GM23248 (cell line): ENCODE data around the gene GADD45B. TPM values are rescaled to one million over a fixed set of nuclear protein-coding genes. Genes with fewer than 3 reads are reported as not detected.

ENCODE experiments used
- DNase-seq: peaks from one replicate; pipeline ENCODE4 v3.0.0-alpha.2; 2015
- H2AFZ ChIP-seq: fragments of 200-600 bp; sonication (generic); 2 replicates; pipeline ENCODE4 v1.6.1; 2016; ENCODE audit warnings: antibody characterized with exemption
- H3F3A ChIP-seq: fragments of 200-600 bp; sonication (generic); 2 replicates; pipeline ENCODE4 v1.6.1; 2016; ENCODE audit warnings: mild to moderate bottlenecking, antibody characterized with exemption, mixed run types; ENCODE audit not compliant: insufficient read depth
- H3K27ac ChIP-seq: fragments of 200-600 bp; sonication (generic); 2 replicates; pipeline ENCODE4 v1.5.1; 2016; ENCODE audit warnings: mild to moderate bottlenecking
- H3K27me3 ChIP-seq: fragments of 200-600 bp; sonication (generic); replicated peaks from 2 replicates; pipeline ENCODE4 v1.6.1; 2016; ENCODE audit warnings: mild to moderate bottlenecking; ENCODE audit not compliant: insufficient read depth
- H3K36me3 ChIP-seq: fragments of 200-600 bp; sonication (generic); 2 replicates; pipeline ENCODE4 v1.6.1; 2016; ENCODE audit warnings: low read depth, mild to moderate bottlenecking
- H3K4me1 ChIP-seq: fragments of 200-600 bp; sonication (generic); 2 replicates; pipeline ENCODE4 v1.6.1; 2016; ENCODE audit warnings: mild to moderate bottlenecking; ENCODE audit not compliant: insufficient read depth
- H3K4me2 ChIP-seq: fragments of 200-600 bp; sonication (generic); one replicate; pipeline ENCODE4 v1.6.1; 2016; ENCODE audit warnings: mild to moderate bottlenecking; ENCODE audit not compliant: unreplicated experiment
- H3K4me3 ChIP-seq: fragments of 200-600 bp; sonication (generic); 2 replicates; pipeline ENCODE4 v1.5.1; 2016; ENCODE audit warnings: mild to moderate bottlenecking
- H3K79me2 ChIP-seq: fragments of 200-600 bp; sonication (generic); 2 replicates; pipeline ENCODE4 v1.6.1; 2016; ENCODE audit warnings: mild to moderate bottlenecking; ENCODE audit not compliant: insufficient read depth
- H3K9ac ChIP-seq: fragments of 200-600 bp; sonication (generic); 2 replicates; pipeline ENCODE4 v1.6.1; 2016; ENCODE audit warnings: mild to moderate bottlenecking
- H3K9me2 ChIP-seq: fragments of 200-600 bp; sonication (generic); 2 replicates; pipeline ENCODE4 v1.6.1; 2016; ENCODE audit warnings: mixed run types, mild to moderate bottlenecking, moderate library complexity; ENCODE audit not compliant: insufficient read depth
- H3K9me3 ChIP-seq: fragments of 200-600 bp; sonication (generic); one replicate; pipeline ENCODE4 v1.6.1; 2017; ENCODE audit warnings: low read depth
- H4K20me1 ChIP-seq: fragments of 200-600 bp; sonication (generic); 2 replicates; pipeline ENCODE4 v1.6.0; 2016; ENCODE audit not compliant: insufficient read depth
- EZH2 ChIP-seq: fragments of 200-600 bp; sonication (generic); IDR thresholded peaks from 2 replicates; pipeline ENCODE4 v1.6.1; 2018; ENCODE audit warnings: antibody characterized with exemption, mild to moderate bottlenecking; ENCODE audit not compliant: insufficient read depth, poor library complexity, severe bottlenecking
- EZH2phosphoT487 ChIP-seq: fragments of 200-600 bp; sonication (generic); IDR thresholded peaks from 2 replicates; pipeline ENCODE4 v1.6.1; 2018; ENCODE audit warnings: antibody characterized with exemption, moderate library complexity, mild to moderate bottlenecking, low read depth; ENCODE audit not compliant: insufficient read depth
- WGBS, 2 experiments: methylation state at CpG; one replicate each; pipeline ENCODE4 v1.1.6; 2015 to 2017; ENCODE audit warnings: low lambda C conversion rate in 2 of 2, low coverage in 1 of 2; ENCODE audit errors: missing lambda C conversion rate in 2 of 2; 5-methylcytosine and 5-hydroxymethylcytosine counted together
- in situ Hi-C: fragments of 300-500 bp; cut with MboI; formaldehyde crosslinking; loops from 2 replicates; pipeline ENCODE4 v1.15.0; 2020
- polyA plus RNA-seq: library from polyadenylated mRNA; unstranded; fragments of >200 nt; fragmentation: Nextera tagmentation; extraction: Ambion mirVana; gene quantifications from 2 replicates; pipeline ENCODE4 v1.2.1, GENCODE V29; 2016
- total RNA-seq: library from RNA; depleted of rRNA; stranded (reverse); fragments of >200 nt; shearing (Covaris generic); gene quantifications from 2 replicates; pipeline ENCODE4 v1.2.3, GENCODE V29; 2014

Gene GADD45B
- total and polyA plus RNA-seq, 2 experiments from 2014 or later, result 89.7 to 96.1 TPM

- Histone ChIP-seq H2AFZ (no peak overlapping the region), H3K9me3 (no peaks in the 10 kb centered on the region), H3F3A (no peaks in the 10 kb centered on the region), H3K79me2 (peaks cover 24% of the 10 kb centered on the region), H3K4me1 (no peaks in the 10 kb centered on the region), H3K4me2 (no peak overlapping the region), H4K20me1 (no peaks in the 10 kb centered on the region), H3K9ac (no peak overlapping the region), H3K27me3 (no peaks in the 10 kb centered on the region), H3K4me3 (no peak overlapping the region), H3K9me2 (no peaks in the 10 kb centered on the region), H3K36me3 (no peaks in the 10 kb centered on the region), H3K27ac (no peak overlapping the region)
- in situ Hi-C loops, result no loop called here
- DNase-seq, result no peak
- WGBS, 2 experiments, result 92 to 97% methylated on average over 5 to 39 of the region's 39 CpGs
- TF ChIP-seq EZH2, result no peak
- no peak for TF ChIP-seq EZH2phosphoT487
These were observed 39.5 kb upstream of the GADD45B start for GRCh38 chr19:2436384-2436783.

GRCh38 chr19:2436926-2437325 is 39.0 kb upstream of the GADD45B start:
- DNase-seq, result no peak
- Histone ChIP-seq H2AFZ (no peak overlapping the region), H3K36me3 (no peaks in the 10 kb centered on the region), H3F3A (no peaks in the 10 kb centered on the region), H3K27ac (no peak overlapping the region), H3K79me2 (peaks cover 29% of the 10 kb centered on the region), H3K4me2 (no peak overlapping the region), H4K20me1 (no peaks in the 10 kb centered on the region), H3K4me1 (no peaks in the 10 kb centered on the region), H3K9me2 (no peaks in the 10 kb centered on the region), H3K4me3 (no peak overlapping the region), H3K9me3 (no peaks in the 10 kb centered on the region), H3K27me3 (no peaks in the 10 kb centered on the region), H3K9ac (no peak overlapping the region)
- no peak for TF ChIP-seq EZH2
- TF ChIP-seq EZH2phosphoT487, result no peak
- WGBS, 2 experiments, result 96 to 97% methylated on average over 15 of the region's 15 CpGs
- in situ Hi-C loops, result no loop called here

GRCh38 chr19:2438178-2438577 is 37.7 kb upstream of the GADD45B start:
- H2AFZ ChIP-seq, result no peak overlapping the region
- 91 to 94% methylated on average over 19 to 20 of the region's 20 CpGs for WGBS, 2 experiments
- no peak overlapping the region for H3K9ac ChIP-seq
- TF ChIP-seq EZH2 (no peak), EZH2phosphoT487 (no peak)
- H3K27ac ChIP-seq, result no peak overlapping the region
- H3K79me2 ChIP-seq, result peaks cover 41% of the 10 kb centered on the region
- no peaks in the 10 kb centered on the region for H3K4me1 ChIP-seq
- no peaks in the 10 kb centered on the region for H3F3A ChIP-seq
- H3K9me3 ChIP-seq, result no peaks in the 10 kb centered on the region
- H4K20me1 ChIP-seq, result no peaks in the 10 kb centered on the region
- in situ Hi-C loops, result no loop called here
- H3K9me2 ChIP-seq, result no peaks in the 10 kb centered on the region
- H3K27me3 ChIP-seq, result no peaks in the 10 kb centered on the region
- H3K36me3 ChIP-seq, result no peaks in the 10 kb centered on the region
- H3K4me3 ChIP-seq, result no peak overlapping the region
- no peak overlapping the region for H3K4me2 ChIP-seq
- DNase-seq, result no peak

- Histone ChIP-seq H3K36me3 (no peaks in the 10 kb centered on the region), H3F3A (no peaks in the 10 kb centered on the region), H3K27me3 (no peaks in the 10 kb centered on the region), H3K27ac (no peak overlapping the region), H3K4me1 (no peaks in the 10 kb centered on the region), H4K20me1 (no peaks in the 10 kb centered on the region), H3K9ac (no peak overlapping the region), H2AFZ (no peak overlapping the region), H3K9me3 (no peaks in the 10 kb centered on the region), H3K9me2 (no peaks in the 10 kb centered on the region), H3K79me2 (peaks cover 60% of the 10 kb centered on the region), H3K4me2 (no peak overlapping the region), H3K4me3 (no peak overlapping the region)
- 92 to 97% methylated on average over 1 of the region's 1 CpG for WGBS, 2 experiments
- in situ Hi-C loops, result no loop called here
- TF ChIP-seq EZH2 (no peak), EZH2phosphoT487 (no peak)
- DNase-seq, result no peak
These were observed 35.4 kb upstream of the GADD45B start for GRCh38 chr19:2440515-2440914.
